Keratinocyte (primary cell): ENCODE data around the gene HIPK4.

Experiments
- EZH2 ChIP-seq: IDR thresholded peaks from one replicate; pipeline ENCODE4 v1.6.1; 2012; ENCODE audit warnings: inconsistent platforms, mild to moderate bottlenecking, low read length, moderate library complexity
- TF ChIP-seq, protein P1 (sequence below), 3 experiments: IDR thresholded peaks in 1 of 3; conservative IDR thresholded peaks in 1 of 3; optimal IDR thresholded peaks in 1 of 3; 2 replicates in 2 of 3; 3 replicates in 1 of 3; pipeline versions ENCODE3 to v1.5.1; 2011; ENCODE audit warnings: low read length in 3 of 3, mild to moderate bottlenecking in 3 of 3, moderate library complexity in 2 of 3, control low read depth in 1 of 3, inconsistent platforms in 1 of 3; ENCODE audit not compliant: insufficient read depth in 2 of 3; ENCODE audit errors: extremely low read depth in 1 of 3

DNA sequence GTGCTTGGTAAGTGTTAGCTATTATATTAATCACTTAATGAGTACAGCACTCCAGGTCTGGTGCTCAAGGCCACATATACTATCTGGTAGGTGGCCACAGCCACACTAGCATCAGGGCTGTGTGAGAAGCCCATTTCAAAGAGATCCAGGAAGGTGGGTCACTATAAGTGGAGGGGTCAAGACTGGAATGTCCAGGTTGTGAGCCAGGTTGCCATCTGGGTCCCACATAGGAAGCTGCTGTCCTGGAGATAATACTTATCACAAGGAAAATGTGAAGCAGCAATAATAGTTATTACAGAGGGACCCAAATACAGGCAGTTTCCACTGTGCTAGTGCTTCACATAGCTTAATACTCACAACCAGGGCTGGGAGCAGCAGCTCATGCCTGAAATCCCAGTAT lies 54.9 kb downstream of the HIPK4 start:
- TF ChIP-seq, protein P1, sequence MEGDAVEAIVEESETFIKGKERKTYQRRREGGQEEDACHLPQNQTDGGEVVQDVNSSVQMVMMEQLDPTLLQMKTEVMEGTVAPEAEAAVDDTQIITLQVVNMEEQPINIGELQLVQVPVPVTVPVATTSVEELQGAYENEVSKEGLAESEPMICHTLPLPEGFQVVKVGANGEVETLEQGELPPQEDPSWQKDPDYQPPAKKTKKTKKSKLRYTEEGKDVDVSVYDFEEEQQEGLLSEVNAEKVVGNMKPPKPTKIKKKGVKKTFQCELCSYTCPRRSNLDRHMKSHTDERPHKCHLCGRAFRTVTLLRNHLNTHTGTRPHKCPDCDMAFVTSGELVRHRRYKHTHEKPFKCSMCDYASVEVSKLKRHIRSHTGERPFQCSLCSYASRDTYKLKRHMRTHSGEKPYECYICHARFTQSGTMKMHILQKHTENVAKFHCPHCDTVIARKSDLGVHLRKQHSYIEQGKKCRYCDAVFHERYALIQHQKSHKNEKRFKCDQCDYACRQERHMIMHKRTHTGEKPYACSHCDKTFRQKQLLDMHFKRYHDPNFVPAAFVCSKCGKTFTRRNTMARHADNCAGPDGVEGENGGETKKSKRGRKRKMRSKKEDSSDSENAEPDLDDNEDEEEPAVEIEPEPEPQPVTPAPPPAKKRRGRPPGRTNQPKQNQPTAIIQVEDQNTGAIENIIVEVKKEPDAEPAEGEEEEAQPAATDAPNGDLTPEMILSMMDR (optimal IDR thresholded peaks at IDR 0.05 in 1 of 3, IDR thresholded peaks at IDR 0.05 in 1 of 3, conservative IDR thresholded peaks at IDR 0.05 in 1 of 3; ENCODE audit: extremely low read depth in 1 of 3, insufficient read depth in 2 of 3, low read length in 3 of 3) = no peak
- TF ChIP-seq EZH2 = no peak
